GM18867 (cell line): ENCODE measurements around the gene THEM5.

ENCODE experiments used
- ATAC-seq: cut with Tn5 transposase; IDR thresholded peaks from one replicate; pipeline ENCODE4 v1.9.1; 2021; ENCODE audit warnings: mild to moderate bottlenecking, moderate library complexity; ENCODE audit not compliant: unreplicated experiment

Gene THEM5

DNA sequence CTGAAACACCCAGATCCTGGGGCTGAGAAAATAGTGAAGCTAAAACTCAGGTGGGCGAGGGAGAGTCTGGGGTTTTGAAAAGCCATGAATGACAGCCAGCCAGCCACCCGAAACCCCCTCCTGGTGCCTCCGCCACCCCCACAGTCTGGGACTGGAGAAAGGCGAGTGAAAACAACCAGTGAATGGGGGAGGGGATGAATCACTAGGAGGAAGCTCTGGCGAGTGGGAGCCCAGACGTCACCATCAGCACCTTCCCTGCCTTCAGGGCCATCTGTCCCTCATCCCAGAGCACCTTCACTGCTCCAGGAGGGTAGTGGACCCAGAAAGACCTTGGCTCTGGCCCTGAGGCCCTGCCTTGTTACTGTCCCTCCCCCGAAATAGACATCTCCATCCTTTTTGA is 31.1 kb downstream of the THEM5 start:
- ATAC-seq: no peak

GRCh38 chr1:151820940-151821339 is 32.6 kb downstream of the THEM5 start:
- no peak for ATAC-seq

- ATAC-seq: no peak
Measured at GRCh38 chr1:151819976-151820623, 33.4 kb downstream of the THEM5 start.

- no peak for ATAC-seq
Measured at GRCh38 chr1:151819227-151819835, 34.2 kb downstream of the THEM5 start.

GRCh38 chr1:151817353-151817730 is 36.2 kb downstream of the THEM5 start:
- no peak for ATAC-seq

- ATAC-seq: no peak
Measured at GRCh38 chr1:151816548-151817352, 36.8 kb downstream of the THEM5 start.

GRCh38 chr1:151815716-151816327 is 37.7 kb downstream of the THEM5 start:
- ATAC-seq: no peak

- no peak for ATAC-seq
Measured at GRCh38 chr1:151814971-151815545, 38.5 kb downstream of the THEM5 start.

DNA sequence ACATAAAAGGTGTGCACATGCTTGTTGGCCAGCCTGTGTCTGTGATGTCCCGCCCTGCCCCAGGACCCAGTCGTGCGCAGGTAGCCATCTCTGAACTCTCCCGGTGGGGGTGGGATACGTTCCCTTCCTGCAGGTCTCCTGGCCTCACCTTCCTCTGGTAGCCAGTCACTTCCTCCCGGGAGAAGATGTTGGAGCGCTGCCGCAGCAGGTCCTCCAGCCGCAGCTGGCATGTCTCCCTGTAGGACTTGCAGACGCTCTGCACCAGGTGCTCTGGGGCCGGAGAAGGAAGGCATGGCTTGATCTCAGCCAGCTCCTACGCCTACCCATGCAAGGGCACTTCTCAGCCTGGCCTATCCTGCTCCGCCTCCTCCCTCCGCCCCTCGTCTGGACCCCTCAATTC is 39.1 kb downstream of the THEM5 start:
- no peak for ATAC-seq

DNA sequence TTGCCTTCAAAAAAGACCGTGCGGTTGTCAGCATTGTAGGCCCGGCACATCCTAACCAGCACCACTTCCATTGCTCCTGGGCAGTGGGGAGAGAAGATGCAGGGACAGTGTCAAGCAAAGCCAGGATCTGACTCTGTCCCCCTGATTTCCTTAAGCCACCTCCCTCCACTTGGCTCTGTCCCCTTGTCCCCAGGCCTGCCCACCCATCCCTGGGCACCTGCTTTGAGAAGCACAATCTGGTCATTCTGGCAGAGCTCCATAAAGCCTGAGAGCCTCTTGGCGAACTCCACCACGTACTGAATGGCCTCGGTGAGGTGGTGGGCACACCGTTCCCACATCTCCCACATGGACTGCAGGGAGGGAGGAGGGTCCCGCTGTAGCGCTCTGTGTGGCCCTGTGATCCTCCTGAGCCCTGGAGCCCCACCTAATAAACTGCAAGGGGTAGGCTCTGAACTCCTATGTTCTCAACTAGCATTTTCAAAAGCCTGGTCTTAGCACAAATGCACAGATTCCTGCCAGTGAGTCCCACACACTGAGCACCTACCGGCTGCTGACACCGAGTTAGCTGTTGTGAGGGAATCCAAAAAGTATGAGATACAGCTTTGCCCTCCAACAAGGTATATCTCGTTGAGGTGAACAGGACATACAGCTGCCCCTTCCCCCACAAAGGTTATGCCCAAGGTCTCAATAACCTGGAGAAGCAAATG is 40.1 kb downstream of the THEM5 start:
- ATAC-seq: no peak

GRCh38 chr1:151811181-151811580 is 42.3 kb downstream of the THEM5 start:
- no peak for ATAC-seq

DNA sequence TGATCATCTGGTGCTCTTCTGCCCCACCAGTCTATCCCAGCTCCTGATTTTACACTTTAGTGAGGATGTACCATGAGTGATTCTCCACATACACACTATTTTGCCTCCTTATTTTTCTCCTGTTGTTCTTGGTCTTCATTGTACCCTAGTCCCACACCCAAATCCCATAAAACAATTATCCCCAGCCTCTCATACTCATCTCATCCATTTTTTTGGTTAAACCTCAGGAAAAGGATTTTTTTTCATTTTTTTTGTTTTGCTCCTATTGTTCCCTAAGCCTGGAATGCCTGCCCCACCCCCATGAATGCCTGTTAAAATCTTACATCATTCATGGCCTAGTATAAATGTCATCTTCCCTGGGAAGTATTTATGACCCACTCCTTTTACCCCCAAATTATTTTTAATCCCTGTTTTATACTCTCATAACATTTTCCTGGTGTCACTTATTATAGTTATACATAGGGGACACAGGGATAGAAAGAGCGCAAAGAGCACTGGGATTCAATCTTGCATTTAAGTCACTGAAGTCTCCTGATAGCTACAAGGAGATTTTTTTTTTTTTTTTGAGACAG is 43.4 kb downstream of the THEM5 start:
- no peak for ATAC-seq

GRCh38 chr1:151809290-151809984 is 44.1 kb downstream of the THEM5 start:
- no peak for ATAC-seq

DNA sequence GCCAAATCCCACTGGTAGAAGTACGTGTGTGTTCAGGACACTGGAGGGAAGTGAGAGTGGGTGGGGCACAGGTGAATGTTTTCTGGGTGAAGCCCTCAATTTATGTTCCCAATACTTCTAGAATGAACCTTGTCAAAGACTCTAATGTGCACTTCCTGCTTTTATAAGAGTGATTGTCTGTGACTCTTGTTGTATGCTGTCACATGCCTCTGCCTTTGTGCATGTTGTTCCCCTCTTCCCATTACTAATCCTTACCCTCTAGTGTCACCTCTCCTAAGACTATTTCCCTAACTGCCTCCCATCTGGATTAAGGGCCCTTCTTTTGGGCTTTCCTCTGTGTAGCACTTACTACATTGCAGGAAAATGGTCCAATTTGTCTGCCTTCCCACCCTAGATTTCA is 45.7 kb downstream of the THEM5 start:
- ATAC-seq: no peak

DNA sequence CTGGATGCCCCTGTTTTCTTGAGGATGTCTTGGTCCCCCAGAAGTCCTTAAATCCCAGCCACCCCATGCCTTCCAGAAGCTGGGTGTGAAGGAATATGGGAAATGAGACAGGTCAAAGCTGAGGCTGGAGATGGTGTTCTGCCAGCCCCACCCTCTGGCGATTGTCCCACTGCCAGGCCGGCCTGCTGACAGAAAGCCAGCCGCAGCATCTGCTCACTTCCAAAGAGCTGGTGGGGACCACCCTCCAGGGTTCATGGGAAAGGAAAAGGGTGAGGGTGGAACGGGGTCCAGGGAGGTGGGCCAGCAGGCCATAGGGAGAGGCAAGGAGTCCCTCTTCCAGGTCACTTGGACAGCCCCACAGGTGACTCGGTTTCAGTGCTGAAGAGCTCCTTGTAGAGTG is 46.4 kb downstream of the THEM5 start:
- no peak for ATAC-seq

GRCh38 chr1:151806170-151806569 is 47.3 kb downstream of the THEM5 start:
- no peak for ATAC-seq

DNA sequence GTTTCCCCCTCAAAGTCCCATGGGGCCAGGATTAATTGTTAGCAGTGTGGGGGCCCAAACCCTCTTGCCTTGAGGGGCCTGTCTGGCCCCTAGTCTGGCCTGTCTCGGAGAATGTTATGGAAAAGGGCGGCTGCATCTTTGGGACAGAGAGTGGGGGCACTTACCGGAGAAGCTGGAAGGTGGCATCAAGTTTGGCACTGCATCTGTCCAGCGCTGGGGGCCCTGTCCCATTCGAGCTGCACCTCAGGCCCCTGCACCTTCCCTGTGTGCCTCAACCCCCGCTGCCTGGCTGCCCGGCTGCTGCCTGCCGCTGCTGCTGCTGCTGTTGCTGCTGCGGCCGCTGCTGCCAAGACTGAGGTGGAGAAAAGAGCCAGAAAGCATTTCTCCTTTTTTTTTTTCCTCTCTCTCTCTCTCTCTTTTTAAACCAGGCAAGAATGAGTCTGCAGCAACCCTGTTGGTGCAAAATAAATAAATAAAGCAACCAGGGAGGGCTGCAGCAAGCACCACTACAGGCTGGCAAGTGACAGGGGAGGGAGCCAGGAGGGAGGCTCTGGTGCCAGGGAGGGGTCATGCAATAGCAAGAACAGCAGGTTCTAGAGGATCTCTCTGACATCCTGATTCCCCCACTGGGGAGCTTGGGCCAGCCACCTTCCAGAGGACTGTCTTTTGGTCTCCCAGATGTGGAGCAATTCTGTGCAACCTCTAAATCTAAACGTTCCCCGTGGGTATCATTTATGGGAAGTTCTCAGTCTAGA is 48.3 kb downstream of the THEM5 start, which contains the start of gene LINGO4:
Gene LINGO4, minus strand, starts transcription at position 354 of the 755 bp plus-strand sequence. CDS start 2,715 bp downstream, outside the sequence.
- ATAC-seq: no peak

DNA sequence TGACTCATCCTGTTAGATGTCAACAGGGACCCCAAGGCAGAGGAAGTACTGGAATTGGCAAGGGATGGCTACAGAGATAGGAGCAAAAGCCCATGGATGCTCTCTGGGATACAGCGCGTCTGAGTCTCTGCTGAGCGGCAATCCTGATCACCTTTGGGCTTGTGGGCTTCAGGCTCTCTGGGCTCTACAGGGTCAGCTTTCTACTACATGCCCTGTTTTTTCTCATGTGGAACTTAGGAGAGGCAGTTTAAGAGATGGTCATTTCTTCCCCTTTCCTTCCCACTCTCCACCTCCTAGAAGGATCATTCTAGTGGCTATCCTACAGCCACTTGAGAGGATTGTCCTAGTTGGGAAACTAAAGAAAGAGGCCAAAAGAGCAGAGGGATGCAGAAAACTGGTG is 49.6 kb downstream of the THEM5 start:
- ATAC-seq: no peak

DNA sequence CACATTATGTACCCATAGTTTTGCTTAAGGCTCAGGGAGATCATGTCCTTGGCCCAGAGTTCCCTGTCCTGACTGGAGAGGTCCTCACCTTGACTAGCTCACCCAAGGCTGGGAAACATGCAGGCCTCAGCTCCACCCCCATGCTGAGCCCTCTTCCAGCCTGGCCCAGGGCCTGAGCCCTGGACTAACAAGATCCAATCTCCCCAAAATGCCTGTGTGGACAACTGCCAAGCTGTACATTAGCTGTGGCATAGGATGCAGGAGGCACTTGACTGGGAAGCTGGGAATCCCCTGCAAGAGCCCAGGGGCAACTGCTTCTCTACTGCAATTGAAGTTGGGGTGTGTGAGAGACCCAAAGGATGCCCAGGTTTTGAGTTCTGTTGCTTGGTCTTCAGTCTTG is 50.3 kb downstream of the THEM5 start:
- ATAC-seq: no peak
